Astrocyte (in vitro differentiated cells and primary cell): ENCODE data around the gene GLRX5. TPM values are rescaled to one million over a fixed set of nuclear protein-coding genes. Genes with fewer than 3 reads are reported as not detected.

Experiments used
- DNase-seq: peaks from one replicate; pipeline ENCODE4 v3.0.0-alpha.2; 2010; ENCODE audit warnings: low read depth
- FAIRE-seq: peaks from 2 replicates; lab custom pipeline; 2011; peaks lifted over from hg19 to GRCh38; lab: Jason Lieb, UNC
- H2AFZ ChIP-seq: 2 replicates; pipeline ENCODE4 v1.6.0; 2012; ENCODE audit warnings: low read depth, low read length, inconsistent platforms
- H3K27ac ChIP-seq: 2 replicates; pipeline ENCODE4 v1.5.1; 2011; ENCODE audit warnings: low read depth, low read length, inconsistent platforms
- H3K27me3 ChIP-seq: 2 replicates; pipeline ENCODE4 v1.6.0; 2011; ENCODE audit warnings: low read length, inconsistent platforms; ENCODE audit not compliant: insufficient read depth
- H3K36me3 ChIP-seq: 2 replicates; pipeline ENCODE4 v1.5.1; 2011; ENCODE audit warnings: low read length, inconsistent platforms; ENCODE audit not compliant: insufficient read depth
- H3K4me1 ChIP-seq: 2 replicates; pipeline ENCODE4 v1.5.1; 2011; ENCODE audit warnings: low read length, inconsistent platforms; ENCODE audit not compliant: insufficient read depth
- H3K4me2 ChIP-seq: 2 replicates; pipeline ENCODE4 v1.6.0; 2012; ENCODE audit warnings: low read length, inconsistent platforms
- H3K4me3 ChIP-seq: 2 replicates; pipeline ENCODE4 v1.5.1; 2011; ENCODE audit warnings: low read depth, mild to moderate bottlenecking, low read length, inconsistent platforms; ENCODE audit not compliant: insufficient read depth
- H3K79me2 ChIP-seq: 2 replicates; pipeline ENCODE4 v1.6.0; 2012; ENCODE audit warnings: mild to moderate bottlenecking, low read length, inconsistent platforms; ENCODE audit not compliant: insufficient read depth
- H3K9ac ChIP-seq: 2 replicates; pipeline ENCODE4 v1.6.0; 2012; ENCODE audit warnings: mild to moderate bottlenecking, low read length, inconsistent platforms
- H3K9me3 ChIP-seq: 2 replicates; pipeline ENCODE4 v1.5.1; 2012; ENCODE audit warnings: low read depth, mild to moderate bottlenecking, low read length, inconsistent platforms; ENCODE audit not compliant: insufficient read depth
- H4K20me1 ChIP-seq: 2 replicates; pipeline ENCODE4 v1.6.0; 2012; ENCODE audit warnings: low read length, inconsistent platforms; ENCODE audit not compliant: insufficient read depth
- H3K27ac Mint-ChIP-seq: one replicate; pipeline ENCODE4 v1.8.0; 2021; ENCODE audit warnings: mild to moderate bottlenecking, mixed read lengths; ENCODE audit not compliant: unreplicated experiment
- H3K27me3 Mint-ChIP-seq: one replicate; pipeline ENCODE4 v1.8.0; 2021; ENCODE audit warnings: low read depth, mixed read lengths; ENCODE audit not compliant: unreplicated experiment
- H3K36me3 Mint-ChIP-seq: one replicate; pipeline ENCODE4 v1.8.0; 2021; ENCODE audit warnings: low read depth, mixed read lengths; ENCODE audit not compliant: unreplicated experiment
- H3K4me1 Mint-ChIP-seq: one replicate; pipeline ENCODE4 v1.8.0; 2021; ENCODE audit warnings: low read depth, mixed read lengths; ENCODE audit not compliant: unreplicated experiment
- H3K4me3 Mint-ChIP-seq: one replicate; pipeline ENCODE4 v1.8.0; 2021; ENCODE audit warnings: mild to moderate bottlenecking, moderate library complexity, mixed read lengths; ENCODE audit not compliant: unreplicated experiment
- H3K9me3 Mint-ChIP-seq: one replicate; pipeline ENCODE4 v1.8.0; 2021; ENCODE audit warnings: mild to moderate bottlenecking, mixed read lengths; ENCODE audit not compliant: unreplicated experiment
- EZH2 ChIP-seq: IDR thresholded peaks from 2 replicates; pipeline ENCODE4 v1.6.1; 2012; ENCODE audit warnings: mild to moderate bottlenecking, low read length, inconsistent platforms; ENCODE audit not compliant: insufficient read depth
- total RNA-seq: library from RNA; stranded (reverse); gene quantifications from 2 replicates; pipeline ENCODE4 v1.2.1, GENCODE V29; 2021
- TF ChIP-seq, protein P1 (sequence below): IDR thresholded peaks from 2 replicates; pipeline ENCODE4 v1.5.1; 2011; ENCODE audit warnings: low read depth, mild to moderate bottlenecking, inconsistent platforms, low read length, moderate library complexity; ENCODE audit not compliant: insufficient read depth

Gene GLRX5
- total RNA-seq, 1 donor from 2014 or later, result 50.5 TPM

DNA sequence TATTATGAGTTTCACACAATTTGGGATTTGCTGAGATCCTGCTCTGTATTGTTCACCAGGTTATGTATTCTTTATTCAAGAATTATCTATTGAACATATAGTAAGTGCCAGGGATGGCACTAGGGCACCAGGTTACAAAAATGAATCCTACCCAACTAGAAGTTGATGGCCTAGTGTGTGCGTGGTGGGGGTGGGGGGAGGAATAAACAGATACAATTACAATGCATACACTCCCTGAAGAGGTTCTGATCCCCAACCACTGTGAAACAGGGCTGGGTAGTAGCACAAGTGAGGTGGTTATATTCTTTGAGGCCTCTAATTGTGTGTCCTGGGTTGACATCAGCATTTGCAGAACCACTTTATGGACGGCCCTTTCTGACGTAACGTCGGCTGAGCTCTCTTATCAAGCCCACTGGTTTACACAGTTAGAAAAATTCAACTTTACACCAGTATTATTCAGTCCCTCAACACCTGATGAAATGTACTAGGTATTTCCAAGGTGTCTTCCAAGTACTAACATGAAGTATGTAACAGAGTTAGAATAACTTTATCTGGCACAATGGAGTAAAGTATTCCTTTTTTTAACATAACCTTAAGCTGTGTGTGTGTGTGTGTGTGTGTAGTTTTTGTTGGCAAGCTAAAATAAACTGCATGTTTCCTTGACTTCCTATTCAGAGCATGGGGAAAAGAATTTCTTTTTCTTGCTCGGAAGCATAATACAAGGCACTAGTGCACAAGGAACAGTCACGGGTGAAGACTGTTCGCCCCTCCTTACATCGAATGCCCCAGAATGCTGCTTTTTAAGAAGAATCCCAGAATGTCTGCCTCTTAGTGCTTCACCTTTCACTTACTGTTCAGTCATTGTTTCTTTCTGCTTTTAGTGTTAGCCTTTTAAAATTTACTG, 8.1 kb upstream of the GLRX5 start:
- H3K36me3 Mint-ChIP-seq, result no peaks in the 10 kb centered on the region
- H3K27me3 ChIP-seq, result no peaks in the 10 kb centered on the region
- H3K9ac ChIP-seq, result peak overlapping the region; percentile 43
- no peaks in the 10 kb centered on the region for H3K9me3 Mint-ChIP-seq
- no peaks in the 10 kb centered on the region for H3K27me3 Mint-ChIP-seq
- H3K36me3 ChIP-seq, result no peaks in the 10 kb centered on the region
- H2AFZ ChIP-seq, result no peak overlapping the region
- DNase-seq (peak; percentile 40), FAIRE-seq (no peak)
- H3K79me2 ChIP-seq, result peaks cover 31% of the 10 kb centered on the region
- H3K4me3 Mint-ChIP-seq, result no peak overlapping the region
- peak overlapping the region; percentile 61 for H3K4me2 ChIP-seq
- peaks cover 50% of the 10 kb centered on the region for H3K4me1 ChIP-seq
- H3K27ac ChIP-seq, result peak overlapping the region; percentile 44
- H4K20me1 ChIP-seq, result peaks cover 39% of the 10 kb centered on the region
- no peaks in the 10 kb centered on the region for H3K9me3 ChIP-seq
- H3K4me3 ChIP-seq, result no peak overlapping the region
- H3K27ac Mint-ChIP-seq, result peak overlapping the region; percentile 48
- peaks cover 47% of the 10 kb centered on the region for H3K4me1 Mint-ChIP-seq
- TF ChIP-seq, protein P1, sequence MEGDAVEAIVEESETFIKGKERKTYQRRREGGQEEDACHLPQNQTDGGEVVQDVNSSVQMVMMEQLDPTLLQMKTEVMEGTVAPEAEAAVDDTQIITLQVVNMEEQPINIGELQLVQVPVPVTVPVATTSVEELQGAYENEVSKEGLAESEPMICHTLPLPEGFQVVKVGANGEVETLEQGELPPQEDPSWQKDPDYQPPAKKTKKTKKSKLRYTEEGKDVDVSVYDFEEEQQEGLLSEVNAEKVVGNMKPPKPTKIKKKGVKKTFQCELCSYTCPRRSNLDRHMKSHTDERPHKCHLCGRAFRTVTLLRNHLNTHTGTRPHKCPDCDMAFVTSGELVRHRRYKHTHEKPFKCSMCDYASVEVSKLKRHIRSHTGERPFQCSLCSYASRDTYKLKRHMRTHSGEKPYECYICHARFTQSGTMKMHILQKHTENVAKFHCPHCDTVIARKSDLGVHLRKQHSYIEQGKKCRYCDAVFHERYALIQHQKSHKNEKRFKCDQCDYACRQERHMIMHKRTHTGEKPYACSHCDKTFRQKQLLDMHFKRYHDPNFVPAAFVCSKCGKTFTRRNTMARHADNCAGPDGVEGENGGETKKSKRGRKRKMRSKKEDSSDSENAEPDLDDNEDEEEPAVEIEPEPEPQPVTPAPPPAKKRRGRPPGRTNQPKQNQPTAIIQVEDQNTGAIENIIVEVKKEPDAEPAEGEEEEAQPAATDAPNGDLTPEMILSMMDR, result no peak
- TF ChIP-seq EZH2, result no peak

DNA sequence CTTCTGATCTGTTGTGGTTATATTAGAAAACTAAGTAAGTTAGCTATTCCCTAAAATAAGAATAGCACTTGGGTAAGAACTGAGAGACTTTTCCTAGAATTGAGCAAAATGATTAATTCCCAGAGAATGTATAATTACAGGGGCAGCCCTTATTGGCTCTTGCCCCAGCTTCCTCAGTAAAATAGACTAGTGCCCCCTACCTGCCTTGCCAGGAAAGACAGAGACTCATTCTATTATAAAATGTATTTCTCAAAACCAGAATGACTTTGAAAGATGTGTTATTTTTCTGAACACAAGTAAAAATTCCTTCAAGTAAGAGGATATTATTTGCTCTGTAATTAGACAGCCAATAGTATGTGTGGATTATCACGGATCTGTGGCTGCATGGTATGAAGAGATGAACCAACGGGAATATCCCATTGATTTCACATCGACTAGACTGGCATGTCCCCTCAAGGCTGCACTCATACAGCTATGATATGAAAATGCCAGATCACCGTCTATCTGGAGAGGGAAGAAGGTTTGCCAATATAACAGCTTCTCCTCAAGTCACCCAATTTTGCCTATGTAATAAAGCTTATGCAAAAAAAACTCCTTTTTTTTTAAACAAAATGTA, 7.4 kb upstream of the GLRX5 start:
- no peaks in the 10 kb centered on the region for H3K36me3 ChIP-seq
- DNase-seq (peak; percentile 69), FAIRE-seq (peak; percentile 13)
- Mint-ChIP-seq H3K27me3 (no peaks in the 10 kb centered on the region), H3K4me3 (no peak overlapping the region), H3K36me3 (no peaks in the 10 kb centered on the region), H3K4me1 (peaks cover 52% of the 10 kb centered on the region), H3K9me3 (no peaks in the 10 kb centered on the region), H3K27ac (peak overlapping the region; percentile 48)
- no peak overlapping the region for H2AFZ ChIP-seq
- no peak overlapping the region for H3K4me3 ChIP-seq
- H3K79me2 ChIP-seq, result peaks cover 39% of the 10 kb centered on the region
- H4K20me1 ChIP-seq, result peaks cover 45% of the 10 kb centered on the region
- H3K27me3 ChIP-seq, result no peaks in the 10 kb centered on the region
- H3K4me2 ChIP-seq, result peak overlapping the region; percentile 61
- H3K9me3 ChIP-seq, result no peaks in the 10 kb centered on the region
- TF ChIP-seq EZH2, result no peak
- TF ChIP-seq, protein P1, result peak; percentile 92
- peak overlapping the region; percentile 43 for H3K9ac ChIP-seq
- peak overlapping the region; percentile 44 for H3K27ac ChIP-seq
- peaks cover 58% of the 10 kb centered on the region for H3K4me1 ChIP-seq
